ENCODE measurements around the gene PAM.

GRCh38 chr5:103037673-103038455 is 282.8 kb downstream of the PAM start:
- no peak for TF ChIP-seq POLR2A (IDR thresholded peaks at IDR 0.05)
- TF ChIP-seq, protein P1, sequence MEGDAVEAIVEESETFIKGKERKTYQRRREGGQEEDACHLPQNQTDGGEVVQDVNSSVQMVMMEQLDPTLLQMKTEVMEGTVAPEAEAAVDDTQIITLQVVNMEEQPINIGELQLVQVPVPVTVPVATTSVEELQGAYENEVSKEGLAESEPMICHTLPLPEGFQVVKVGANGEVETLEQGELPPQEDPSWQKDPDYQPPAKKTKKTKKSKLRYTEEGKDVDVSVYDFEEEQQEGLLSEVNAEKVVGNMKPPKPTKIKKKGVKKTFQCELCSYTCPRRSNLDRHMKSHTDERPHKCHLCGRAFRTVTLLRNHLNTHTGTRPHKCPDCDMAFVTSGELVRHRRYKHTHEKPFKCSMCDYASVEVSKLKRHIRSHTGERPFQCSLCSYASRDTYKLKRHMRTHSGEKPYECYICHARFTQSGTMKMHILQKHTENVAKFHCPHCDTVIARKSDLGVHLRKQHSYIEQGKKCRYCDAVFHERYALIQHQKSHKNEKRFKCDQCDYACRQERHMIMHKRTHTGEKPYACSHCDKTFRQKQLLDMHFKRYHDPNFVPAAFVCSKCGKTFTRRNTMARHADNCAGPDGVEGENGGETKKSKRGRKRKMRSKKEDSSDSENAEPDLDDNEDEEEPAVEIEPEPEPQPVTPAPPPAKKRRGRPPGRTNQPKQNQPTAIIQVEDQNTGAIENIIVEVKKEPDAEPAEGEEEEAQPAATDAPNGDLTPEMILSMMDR (IDR thresholded peaks at IDR 0.05) = no peak

Measured in heart left ventricle (tissue), 13 donors.